IMR-90 (cell line): ENCODE results near the gene HNRNPAB. TPM values are rescaled to one million over a fixed set of nuclear protein-coding genes. Genes with fewer than 3 reads are reported as not detected.

ENCODE experiments used
- ATAC-seq: fragments of 200-7000 bp; cut with Tn5 transposase; 2 replicates; pipeline ENCODE4 v1.9.1; 2020; ENCODE audit warnings: low read depth, mild to moderate bottlenecking, moderate library complexity
- BruUV-seq: library from RNA; stranded (reverse); fragments of 400-500 nt; replicated peaks from 2 replicates; lab custom pipeline; 2021; lab: Mats Ljungman, UMichigan
- CTCF ChIA-PET: fragments of 300-600 bp; formaldehyde crosslinking; extraction: SDS; loops from one replicate; lab custom pipeline; 2021; ENCODE audit warnings: antibody characterized with exemption; lab: Yijun Ruan, JAX
- POLR2A ChIA-PET: fragments of 300-600 bp; sonication (Branson Sonifier 250); formaldehyde crosslinking; loops from one replicate; lab custom pipeline; 2022; ENCODE audit warnings: antibody characterized with exemption; ENCODE audit not compliant: unreplicated experiment; lab: Charles Lee
- DNase-seq: peaks from one replicate; pipeline ENCODE4 v3.0.0; 2013
- H2AFZ ChIP-seq: replicated peaks from 2 replicates; pipeline ENCODE3; 2013; ENCODE audit warnings: low read length, mild to moderate bottlenecking; ENCODE audit not compliant: poor library complexity
- H2AK5ac ChIP-seq: 2 replicates; pipeline ENCODE4 v1.6.1; 2013; ENCODE audit warnings: low read depth, low read length, inconsistent platforms
- H2AK9ac ChIP-seq: replicated peaks from 2 replicates; pipeline ENCODE3; 2013; ENCODE audit warnings: mild to moderate bottlenecking, low read depth, low read length, moderate library complexity; ENCODE audit not compliant: poor library complexity
- H2BK120ac ChIP-seq: 2 replicates; pipeline ENCODE4 v1.6.1; 2013; ENCODE audit warnings: low read depth, low read length, inconsistent platforms
- H2BK15ac ChIP-seq: 3 replicates; pipeline ENCODE4 v1.6.1; 2013; ENCODE audit warnings: low read depth, low read length, inconsistent platforms
- H2BK20ac ChIP-seq: 2 replicates; pipeline ENCODE4 v1.6.1; 2013; ENCODE audit warnings: low read depth, mild to moderate bottlenecking, inconsistent platforms, low read length, moderate library complexity
- H2BK5ac ChIP-seq: 2 replicates; pipeline ENCODE4 v1.6.1; 2013; ENCODE audit warnings: mild to moderate bottlenecking, low read depth, low read length, inconsistent platforms; ENCODE audit not compliant: poor library complexity, severe bottlenecking
- H3K14ac ChIP-seq: replicated peaks from 2 replicates; pipeline ENCODE4 v1.6.1; 2013; ENCODE audit warnings: low read depth, low read length, inconsistent platforms
- H3K18ac ChIP-seq: 2 replicates; pipeline ENCODE4 v1.6.1; 2013; ENCODE audit warnings: low read depth, low read length, control low read depth
- H3K23ac ChIP-seq: 2 replicates; pipeline ENCODE4 v1.6.1; 2013; ENCODE audit warnings: low read depth, low read length, inconsistent platforms
- H3K27ac ChIP-seq: 2 replicates; pipeline ENCODE4 v1.5.1; 2013; ENCODE audit warnings: mild to moderate bottlenecking, control low read depth, low read length; ENCODE audit not compliant: insufficient read depth
- H3K27me3 ChIP-seq: 2 replicates; pipeline ENCODE4 v1.6.1; 2013; ENCODE audit warnings: low read length; ENCODE audit not compliant: control insufficient read depth, insufficient read depth
- H3K36me3 ChIP-seq: 2 replicates; pipeline ENCODE4 v1.6.1; 2013; ENCODE audit warnings: low read length, mixed read lengths; ENCODE audit not compliant: control insufficient read depth, insufficient read depth
- H3K4ac ChIP-seq: 2 replicates; pipeline ENCODE4 v1.6.1; 2013; ENCODE audit warnings: low read depth, low read length, inconsistent platforms
- H3K4me1 ChIP-seq: 2 replicates; pipeline ENCODE4 v1.6.1; 2013; ENCODE audit warnings: low read length, mixed read lengths; ENCODE audit not compliant: control insufficient read depth, insufficient read depth
- H3K4me2 ChIP-seq: 2 replicates; pipeline ENCODE4 v1.6.1; 2013; ENCODE audit warnings: low read depth, mild to moderate bottlenecking, control low read depth, low read length, moderate library complexity
- H3K4me3 ChIP-seq: 2 replicates; pipeline ENCODE4 v1.5.1; 2013; ENCODE audit warnings: low read depth, mild to moderate bottlenecking, control low read depth, low read length, moderate library complexity; ENCODE audit not compliant: insufficient read depth
- H3K56ac ChIP-seq: 2 replicates; pipeline ENCODE4 v1.6.1; 2013; ENCODE audit warnings: low read length, inconsistent platforms; ENCODE audit not compliant: insufficient read depth; ENCODE audit errors: extremely low read depth
- H3K79me1 ChIP-seq, 2 experiments: 2 replicates each; pipeline ENCODE4 v1.6.1; 2013; ENCODE audit warnings: low read length in 2 of 2, inconsistent platforms in 1 of 2, low read depth in 1 of 2
- H3K9ac ChIP-seq: 2 replicates; pipeline ENCODE4 v1.6.1; 2013; ENCODE audit warnings: low read depth, low read length, control low read depth
- H3K9me1 ChIP-seq: 2 replicates; pipeline ENCODE4 v1.6.1; 2013; ENCODE audit warnings: low read length, inconsistent platforms; ENCODE audit not compliant: insufficient read depth
- H3K9me3 ChIP-seq: 2 replicates; pipeline ENCODE4 v1.6.1; 2013; ENCODE audit warnings: low read length; ENCODE audit not compliant: control insufficient read depth, insufficient read depth
- H4K20me1 ChIP-seq: 2 replicates; pipeline ENCODE4 v1.6.1; 2013; ENCODE audit warnings: low read length, inconsistent platforms; ENCODE audit not compliant: insufficient read depth
- H4K5ac ChIP-seq: 2 replicates; pipeline ENCODE4 v1.6.1; 2013; ENCODE audit warnings: mild to moderate bottlenecking, low read depth, low read length, control low read depth
- H4K8ac ChIP-seq, 2 experiments: 2 replicates each; pipeline ENCODE4 v1.6.1; 2013; ENCODE audit warnings: low read depth in 2 of 2, low read length in 2 of 2, control low read depth in 1 of 2, inconsistent platforms in 1 of 2
- H4K91ac ChIP-seq: 2 replicates; pipeline ENCODE4 v1.6.1; 2013; ENCODE audit warnings: low read depth, low read length, inconsistent platforms; ENCODE audit not compliant: insufficient read depth
- CEBPB ChIP-seq: IDR thresholded peaks from 2 replicates; pipeline ENCODE4 v1.6.1; 2012; ENCODE audit warnings: low read depth, low read length, improper control_type of control experiment
- CHD1 ChIP-seq: IDR thresholded peaks from 2 replicates; pipeline ENCODE4 v1.6.1; 2012; ENCODE audit warnings: low read depth, low read length, improper control_type of control experiment
- CTCF ChIP-seq: conservative IDR thresholded peaks from 2 replicates; pipeline ENCODE4 v1.5.1; 2012; ENCODE audit warnings: mild to moderate bottlenecking, low read depth, low read length, improper control_type of control experiment
- MAFK ChIP-seq: IDR thresholded peaks from 2 replicates; pipeline ENCODE4 v1.6.1; 2012; ENCODE audit warnings: low read depth, low read length, improper control_type of control experiment
- MAZ ChIP-seq: IDR thresholded peaks from 2 replicates; pipeline ENCODE4 v1.6.1; 2012; ENCODE audit warnings: low read depth, mild to moderate bottlenecking, low read length, improper control_type of control experiment, moderate library complexity, borderline replicate concordance
- MXI1 ChIP-seq: IDR thresholded peaks from 2 replicates; pipeline ENCODE4 v1.6.1; 2012; ENCODE audit warnings: low read depth, mild to moderate bottlenecking, low read length, moderate library complexity, borderline replicate concordance
- POLR2A ChIP-seq: IDR thresholded peaks from 2 replicates; pipeline ENCODE4 v1.6.1; 2012; ENCODE audit warnings: mild to moderate bottlenecking, low read depth, low read length
- RCOR1 ChIP-seq: IDR thresholded peaks from 2 replicates; pipeline ENCODE4 v1.6.1; 2012; ENCODE audit warnings: mild to moderate bottlenecking, low read length, improper control_type of control experiment; ENCODE audit not compliant: insufficient replicate concordance
- RFX5 ChIP-seq: IDR thresholded peaks from 2 replicates; pipeline ENCODE4 v1.8.0; 2012; ENCODE audit warnings: low read depth, mild to moderate bottlenecking, low read length, moderate library complexity
- USF2 ChIP-seq: fragments of 150-350 bp; IDR thresholded peaks from 2 replicates; pipeline ENCODE4 v1.6.1; 2017; ENCODE audit warnings: mild to moderate bottlenecking, antibody characterized with exemption, low read length, low read depth
- WGBS, 2 experiments: methylation state at CpG; one replicate each; pipeline versions ENCODE4 v1.1.5 to v1.1.7; 2013; ENCODE audit warnings: missing lambda C conversion rate in 2 of 2; ENCODE audit not compliant: insufficient read length in 1 of 2; ENCODE audit errors: extremely low coverage in 2 of 2; 5-methylcytosine and 5-hydroxymethylcytosine counted together
- dilution Hi-C: fragments of 300-500 bp; cut with HindIII; formaldehyde crosslinking; loops from one replicate; pipeline ENCODE4 v1.14.3; 2018; ENCODE audit warnings: low sequenced_read_pairs; ENCODE audit not compliant: unreplicated experiment
- in situ Hi-C: fragments of 300-500 bp; cut with MboI; formaldehyde crosslinking; loops from 3 replicates; pipeline ENCODE4 v1.14.3; 2019; ENCODE audit warnings: low sequenced_read_pairs, inconsistent platforms, mixed read lengths
- intact Hi-C: fragments of 100-400 bp; cut with micrococcal nuclease; formaldehyde crosslinking; loops from 2 replicates; pipeline ENCODE4 v1.10.0; 2022
- polyA plus RNA-seq, 3 experiments: library from polyadenylated mRNA; depleted of rRNA; stranded (reverse); fragments of >200 nt; gene quantifications; 2 replicates each; pipeline ENCODE4 v1.2.3, GENCODE V29; 2012; ENCODE audit warnings: low replicate concordance in 1 of 3
- total RNA-seq: library from RNA; depleted of rRNA; stranded (reverse); fragments of >200 nt; gene quantifications from 2 replicates; pipeline ENCODE4 v1.2.3, GENCODE V29; 2012

The HNRNPAB gene
- total and polyA plus RNA-seq, 2 of the 4 experiments (the other 2 are of a cell fraction) = 32.1 to 128 TPM

- Histone ChIP-seq H4K5ac (no peak overlapping the region), H3K27ac (no peak overlapping the region), H2AK9ac (no peak overlapping the region), H4K8ac (no peak overlapping the region), H2BK120ac (no peak overlapping the region), H3K18ac (no peak overlapping the region), H2BK5ac (no peak overlapping the region), H3K23ac (no peak overlapping the region), H2BK15ac (no peak overlapping the region), H4K91ac (no peak overlapping the region), H3K9me1 (peaks cover 7% of the 10 kb centered on the region; the same call in 1 of the 2 replicates), H3K14ac (no peak overlapping the region), H3K56ac (no peak overlapping the region), H3K4me3 (no peak overlapping the region), H3K9me3 (no peaks in the 10 kb centered on the region), H2AFZ (no peak overlapping the region), H2BK20ac (no peak overlapping the region), H3K4ac (no peak overlapping the region), H3K4me1 (no peaks in the 10 kb centered on the region), H3K4me2 (no peak overlapping the region), H3K9ac (no peak overlapping the region), H3K36me3 (peaks cover 67% of the 10 kb centered on the region), H2AK5ac (no peak overlapping the region), H3K27me3 (no peaks in the 10 kb centered on the region), H3K79me1 (peaks cover 26 to 54% of the 10 kb centered on the region in 2 experiments), H4K20me1 (peaks cover 46% of the 10 kb centered on the region)
- WGBS, 2 experiments = no CpG with 5 or more reads among the region's 6 CpGs
- intact Hi-C loops = no loop called here
- CTCF ChIA-PET = interaction anchor here (0.5 kb wide), 1 partner anchor 1786 kb away, joined by 4 read pairs; no protein-coding TSS in a partner anchor
- in situ Hi-C loops = no loop called here
- POLR2A ChIA-PET = interaction anchor here (1.1 kb wide), 1 partner anchor 61 kb away, joined by 3 read pairs; the partner anchor contains the start of gene NHP2
- BruUV-seq = no TSS peak
- TF ChIP-seq POLR2A (no peak), CEBPB (no peak), MAZ (no peak), RCOR1 (no peak), RFX5 (no peak), CTCF (no peak), MAFK (no peak), CHD1 (no peak), USF2 (no peak), MXI1 (no peak)
- ATAC-seq (no peak), DNase-seq (no peak)
- dilution Hi-C loops = no loop called here
Observed at GRCh38 chr5:178214160-178214803, 9.9 kb downstream of the HNRNPAB start.
